T47D (cell line): ENCODE measurements around the gene SOBP.
"Not testable (repeated sequence)": the region's sequence is repeated elsewhere in the genome, so short reads cannot be mapped to it uniquely, and the experiment has no call there.

Experiments used
- DNase-seq, 2 experiments: peaks; one replicate each; pipeline versions ENCODE4 v3.0.0 to v3.0.0-alpha.2; 2011 to 2012; ENCODE audit warnings: low read depth in 1 of 2, low spot score in 1 of 2
- JUND ChIP-seq: IDR thresholded peaks from 2 replicates; pipeline ENCODE4 v1.6.1; 2012; ENCODE audit warnings: low read depth
- in situ Hi-C: cut with HindIII; loops from 2 replicates; pipeline ENCODE4 v1.10.0; 2016; ENCODE audit warnings: low sequenced_read_pairs, low pct_unique_long_range_greater_than_20kb

SOBP gene

GRCh38 chr6:107517274-107517673 is 27.4 kb downstream of the SOBP start:
- TF ChIP-seq JUND: no peak
- in situ Hi-C loops: no loop called here
- DNase-seq: no peak

- in situ Hi-C loops, DNase-seq: not testable (repeated sequence)
Observed at GRCh38 chr6:107519224-107519623, 29.3 kb downstream of the SOBP start.

- DNase-seq, in situ Hi-C loops: not testable (repeated sequence)
Observed at GRCh38 chr6:107520706-107521105, 30.8 kb downstream of the SOBP start.

GRCh38 chr6:107523054-107523791 is 33.3 kb downstream of the SOBP start:
- TF ChIP-seq JUND: no peak
- in situ Hi-C loops: no loop called here
- DNase-seq: no peak

- in situ Hi-C loops: no loop called here
- no peak for DNase-seq
Observed at GRCh38 chr6:107523794-107524193, 33.9 kb downstream of the SOBP start.

GRCh38 chr6:107524626-107525025 is 34.7 kb downstream of the SOBP start:
- in situ Hi-C loops: no loop called here
- DNase-seq: no peak
- TF ChIP-seq JUND: no peak

More at GRCh38 chr6:107523794-107524193, 33.9 kb downstream of the SOBP start:
- no peak for TF ChIP-seq JUND

- DNase-seq: no peak
- in situ Hi-C loops: no loop called here
Observed at GRCh38 chr6:107531868-107532267, 42.0 kb downstream of the SOBP start.

GRCh38 chr6:107532706-107533105 is 42.8 kb downstream of the SOBP start:
- DNase-seq: no peak
- no peak for TF ChIP-seq JUND
- in situ Hi-C loops: no loop called here

More at GRCh38 chr6:107531868-107532267, 42.0 kb downstream of the SOBP start:
- TF ChIP-seq JUND: no peak

GRCh38 chr6:107533415-107534059 is 43.6 kb downstream of the SOBP start:
- no peak for TF ChIP-seq JUND
- in situ Hi-C loops: no loop called here
- no peak for DNase-seq

GRCh38 chr6:107534571-107535141 is 44.7 kb downstream of the SOBP start:
- TF ChIP-seq JUND: no peak
- in situ Hi-C loops: no loop called here

GRCh38 chr6:107535626-107536025 is 45.7 kb downstream of the SOBP start:
- no peak for DNase-seq
- no peak for TF ChIP-seq JUND

More at GRCh38 chr6:107534571-107535141, 44.7 kb downstream of the SOBP start:
- DNase-seq: no peak

GRCh38 chr6:107536180-107536961 is 46.5 kb downstream of the SOBP start:
- in situ Hi-C loops: no loop called here
- DNase-seq: no peak
- no peak for TF ChIP-seq JUND

More at GRCh38 chr6:107535626-107536025, 45.7 kb downstream of the SOBP start:
- in situ Hi-C loops: no loop called here
